Activated CD8-positive, alpha-beta T cell treated with anti-CD3 and anti-CD28 coated beads for 36 hours (primary cell): Measurements from ENCODE around the gene PTPRG. TPM values are rescaled to one million over a fixed set of nuclear protein-coding genes. Genes with fewer than 3 reads are reported as not detected.

Experiments used
- ATAC-seq: fragments of 200-7000 bp; cut with Tn5 transposase; one replicate; pipeline ENCODE4 v1.10.0; 2021; ENCODE audit warnings: mild to moderate bottlenecking, moderate library complexity
- CTCF ChIA-PET: fragments of 350-600 bp; sonication (Branson Sonifier 250); formaldehyde crosslinking; loops from one replicate; lab custom pipeline; 2021; ENCODE audit warnings: antibody characterized with exemption; lab: Charles Lee
- POLR2A ChIA-PET: fragments of 350-600 bp; sonication (Branson Sonifier 250); formaldehyde crosslinking; loops from one replicate; lab custom pipeline; 2021; ENCODE audit warnings: antibody characterized with exemption; lab: Charles Lee
- DNase-seq: peaks from one replicate; pipeline ENCODE4 v3.0.0-alpha.2; 2020
- H3K27ac Mint-ChIP-seq: one replicate; pipeline ENCODE4 v1.8.0; 2021; ENCODE audit warnings: mild to moderate bottlenecking, mixed read lengths
- H3K27me3 Mint-ChIP-seq: one replicate; pipeline ENCODE4 v1.8.0; 2021; ENCODE audit warnings: mixed read lengths
- H3K36me3 Mint-ChIP-seq: one replicate; pipeline ENCODE4 v1.8.0; 2021; ENCODE audit warnings: low read depth, mixed read lengths
- H3K4me1 Mint-ChIP-seq: one replicate; pipeline ENCODE4 v1.8.0; 2021; ENCODE audit warnings: low read depth, mixed read lengths
- H3K4me3 Mint-ChIP-seq: one replicate; pipeline ENCODE4 v1.8.0; 2021; ENCODE audit warnings: mild to moderate bottlenecking, moderate library complexity, mixed read lengths
- H3K9me3 Mint-ChIP-seq: one replicate; pipeline ENCODE4 v1.8.0; 2021; ENCODE audit warnings: mixed read lengths
- intact Hi-C: fragments of 100-400 bp; cut with micrococcal nuclease; formaldehyde crosslinking; loops from one replicate; pipeline ENCODE4 v1.10.0; 2022
- total RNA-seq, 2 experiments: library from RNA; stranded (reverse); gene quantifications; one replicate each; pipeline ENCODE4 v1.2.3, GENCODE V29; 2021
- TF ChIP-seq, protein P1 (sequence below): fragments of 200-600 bp; IDR thresholded peaks from one replicate; pipeline ENCODE4 v1.8.0; 2022; ENCODE audit warnings: antibody characterized with exemption, mild to moderate bottlenecking

PTPRG gene
- total RNA-seq, 2 experiments from 2014 or later = not detected

DNA sequence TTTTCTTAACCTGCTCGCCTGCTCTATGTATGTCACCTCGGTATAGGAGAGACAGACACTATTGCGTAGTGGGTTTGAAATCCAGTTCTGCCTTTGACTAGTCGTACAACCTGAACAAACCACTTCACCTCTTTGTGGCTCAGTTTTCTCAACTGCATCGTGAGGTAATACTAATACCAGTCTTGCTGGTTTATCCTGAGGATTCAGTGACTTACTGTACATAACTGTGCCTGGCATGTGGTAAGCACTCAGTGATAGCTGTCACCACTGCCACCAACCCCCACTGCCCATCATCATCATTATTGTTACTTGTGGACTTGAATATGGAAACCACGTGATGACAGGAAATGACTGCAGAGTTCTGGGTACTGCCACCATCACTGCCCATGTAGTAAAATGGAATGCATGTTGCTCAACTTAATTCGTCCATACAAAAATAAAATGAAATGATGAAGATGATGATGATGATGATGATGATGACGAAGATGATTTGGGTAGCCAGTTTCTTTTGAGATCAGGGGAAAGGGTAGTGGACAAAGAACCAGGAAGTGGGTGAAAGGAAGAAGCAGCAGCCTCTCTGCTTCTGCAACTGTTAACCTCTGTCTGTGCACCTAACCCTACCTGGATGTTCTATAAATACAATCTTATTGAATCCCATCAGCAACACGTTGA lies 583.9 kb downstream of the PTPRG start:
- DNase-seq = no peak
- no peak for ATAC-seq
- CTCF ChIA-PET = no interaction called here
- Mint-ChIP-seq H3K9me3 (no peaks in the 10 kb centered on the region), H3K27ac (no peak overlapping the region), H3K4me3 (no peak overlapping the region), H3K36me3 (no peaks in the 10 kb centered on the region), H3K4me1 (no peaks in the 10 kb centered on the region), H3K27me3 (no peaks in the 10 kb centered on the region)
- intact Hi-C loops = no loop called here
- TF ChIP-seq, protein P1, sequence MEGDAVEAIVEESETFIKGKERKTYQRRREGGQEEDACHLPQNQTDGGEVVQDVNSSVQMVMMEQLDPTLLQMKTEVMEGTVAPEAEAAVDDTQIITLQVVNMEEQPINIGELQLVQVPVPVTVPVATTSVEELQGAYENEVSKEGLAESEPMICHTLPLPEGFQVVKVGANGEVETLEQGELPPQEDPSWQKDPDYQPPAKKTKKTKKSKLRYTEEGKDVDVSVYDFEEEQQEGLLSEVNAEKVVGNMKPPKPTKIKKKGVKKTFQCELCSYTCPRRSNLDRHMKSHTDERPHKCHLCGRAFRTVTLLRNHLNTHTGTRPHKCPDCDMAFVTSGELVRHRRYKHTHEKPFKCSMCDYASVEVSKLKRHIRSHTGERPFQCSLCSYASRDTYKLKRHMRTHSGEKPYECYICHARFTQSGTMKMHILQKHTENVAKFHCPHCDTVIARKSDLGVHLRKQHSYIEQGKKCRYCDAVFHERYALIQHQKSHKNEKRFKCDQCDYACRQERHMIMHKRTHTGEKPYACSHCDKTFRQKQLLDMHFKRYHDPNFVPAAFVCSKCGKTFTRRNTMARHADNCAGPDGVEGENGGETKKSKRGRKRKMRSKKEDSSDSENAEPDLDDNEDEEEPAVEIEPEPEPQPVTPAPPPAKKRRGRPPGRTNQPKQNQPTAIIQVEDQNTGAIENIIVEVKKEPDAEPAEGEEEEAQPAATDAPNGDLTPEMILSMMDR = no peak
- POLR2A ChIA-PET = no interaction called here

DNA sequence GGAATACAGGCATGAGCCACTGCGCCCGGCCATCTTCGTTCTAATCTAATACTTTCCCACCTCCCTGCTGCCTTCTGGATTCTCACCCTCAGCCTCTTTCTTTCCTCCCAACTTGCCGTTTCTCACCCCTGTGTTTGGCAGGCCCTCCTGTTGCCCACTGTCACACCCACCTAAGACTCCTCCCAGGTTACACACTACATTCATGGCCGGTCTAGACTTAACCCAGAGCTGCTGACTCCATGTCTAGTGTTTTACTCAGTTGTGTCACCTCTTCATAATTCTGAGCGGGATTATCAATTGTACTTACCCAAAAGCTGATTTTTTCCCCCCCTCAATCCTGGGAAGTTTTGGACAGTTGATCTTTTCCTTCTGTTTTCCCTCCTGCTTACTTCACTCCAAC lies 588.2 kb downstream of the PTPRG start:
- TF ChIP-seq, protein P1 = no peak
- H3K36me3 Mint-ChIP-seq = no peaks in the 10 kb centered on the region
- H3K4me1 Mint-ChIP-seq = no peaks in the 10 kb centered on the region
- no peak for DNase-seq
- no peak overlapping the region for H3K27ac Mint-ChIP-seq
- no peaks in the 10 kb centered on the region for H3K9me3 Mint-ChIP-seq
- H3K4me3 Mint-ChIP-seq = no peak overlapping the region
- no peaks in the 10 kb centered on the region for H3K27me3 Mint-ChIP-seq
- ChIA-PET POLR2A (no interaction called here), CTCF (interaction anchor here (1.6 kb wide), 1 partner anchor 10 kb away, joined by 3 read pairs; no protein-coding TSS in a partner anchor)
- intact Hi-C loops = no loop called here
- no peak for ATAC-seq

DNA sequence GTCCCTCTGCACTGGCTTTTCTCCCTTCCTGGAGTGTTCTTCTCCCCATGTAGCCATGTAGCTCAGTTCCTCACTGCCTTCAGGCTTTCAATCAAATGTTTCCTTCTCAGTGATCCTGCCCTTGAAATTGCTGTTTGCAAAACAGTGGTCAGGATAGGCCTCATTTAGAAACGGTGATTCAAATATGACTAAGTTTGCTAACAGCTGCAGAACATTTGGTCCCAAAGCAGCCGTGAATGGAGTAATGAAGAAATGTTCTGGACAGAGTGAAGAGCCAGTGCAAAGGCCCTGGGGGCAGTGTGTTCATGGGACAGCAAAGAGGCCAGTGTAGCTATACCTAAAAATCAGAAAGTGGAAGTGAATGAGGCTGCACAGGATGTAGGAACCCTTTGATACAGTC lies 588.6 kb downstream of the PTPRG start:
- ATAC-seq (no peak), DNase-seq (no peak)
- Mint-ChIP-seq H3K4me3 (no peak overlapping the region), H3K36me3 (no peaks in the 10 kb centered on the region), H3K27ac (no peak overlapping the region), H3K9me3 (no peaks in the 10 kb centered on the region), H3K27me3 (no peaks in the 10 kb centered on the region), H3K4me1 (no peaks in the 10 kb centered on the region)
- TF ChIP-seq, protein P1 = no peak
- intact Hi-C loops = no loop called here
- POLR2A ChIA-PET = no interaction called here
- CTCF ChIA-PET = no interaction called here

DNA sequence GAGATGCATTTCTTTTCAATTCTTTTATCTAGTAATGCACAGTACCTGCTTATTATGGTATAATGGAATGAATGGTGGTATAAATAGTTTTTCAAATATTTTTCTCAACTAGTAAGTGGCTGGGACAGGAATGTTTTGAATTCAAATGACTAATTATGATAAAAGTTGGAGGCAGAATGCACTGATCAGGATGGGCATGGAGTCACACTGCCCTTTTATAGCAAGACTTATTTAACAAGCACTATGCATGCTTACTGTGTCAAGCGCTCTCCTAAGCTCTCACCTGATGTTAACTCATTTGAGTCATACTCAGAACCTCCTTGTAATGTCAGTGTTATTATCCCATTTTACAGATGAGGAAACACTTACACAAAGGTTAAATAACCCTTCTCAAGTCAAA lies 590.2 kb downstream of the PTPRG start:
- ChIA-PET POLR2A (no interaction called here), CTCF (no interaction called here)
- H3K9me3 Mint-ChIP-seq = no peaks in the 10 kb centered on the region
- H3K4me3 Mint-ChIP-seq = no peak overlapping the region
- no peaks in the 10 kb centered on the region for H3K36me3 Mint-ChIP-seq
- no peak overlapping the region for H3K27ac Mint-ChIP-seq
- no peak for DNase-seq
- TF ChIP-seq, protein P1 = no peak
- peaks cover 1% of the 10 kb centered on the region for H3K27me3 Mint-ChIP-seq
- no peaks in the 10 kb centered on the region for H3K4me1 Mint-ChIP-seq
- intact Hi-C loops = no loop called here
- ATAC-seq = no peak

DNA sequence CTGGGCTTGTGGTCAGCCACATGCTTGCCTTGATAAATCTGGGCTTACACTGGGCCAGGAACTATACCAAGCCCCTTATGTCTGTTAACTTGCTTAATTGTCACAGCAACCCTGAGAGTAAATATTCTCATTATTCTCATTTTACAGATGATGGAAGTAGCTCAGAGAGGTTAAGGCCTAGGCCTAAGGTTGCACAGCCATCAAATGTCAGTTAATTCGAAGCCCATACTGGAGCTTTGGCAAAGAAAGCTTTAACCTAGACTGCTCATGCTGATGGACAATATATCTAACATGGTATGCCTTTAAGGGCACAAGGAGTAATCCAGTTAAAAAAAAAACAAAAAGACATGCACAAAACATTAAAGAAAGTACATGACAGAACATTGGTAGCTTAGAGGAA lies 591.9 kb downstream of the PTPRG start:
- CTCF ChIA-PET = no interaction called here

More for the DNA sequence above, 591.9 kb downstream of the PTPRG start:
- TF ChIP-seq, protein P1 = no peak
- Mint-ChIP-seq H3K9me3 (no peaks in the 10 kb centered on the region), H3K4me1 (no peaks in the 10 kb centered on the region), H3K36me3 (no peaks in the 10 kb centered on the region), H3K27ac (no peak overlapping the region), H3K4me3 (no peak overlapping the region), H3K27me3 (peaks cover 1% of the 10 kb centered on the region)
- ATAC-seq = no peak
- POLR2A ChIA-PET = no interaction called here
- intact Hi-C loops = no loop called here
- DNase-seq = no peak
